ENCODE measurements around the gene CCR2.

- no peak for TF ChIP-seq ZBTB7A (tag by site-specific recombination; IDR thresholded peaks at IDR 0.05; ENCODE audit: low read depth)
- TF ChIP-seq ZNF513 (tag by site-specific recombination; IDR thresholded peaks at IDR 0.05): no peak
- no peak for TF ChIP-seq CTCF (tag by site-specific recombination; IDR thresholded peaks at IDR 0.05)
- TF ChIP-seq TSHZ1 (tag by site-specific recombination; IDR thresholded peaks at IDR 0.05; ENCODE audit: borderline replicate concordance): no peak
- no peak for TF ChIP-seq ZNF10 (tag by site-specific recombination; IDR thresholded peaks at IDR 0.05)
These were observed 2.4 kb downstream of the CCR2 start for GRCh38 chr3:46356276-46356675.

All from HEK293 (cell line).